Measurements from ENCODE around the gene LIPC.

DNA sequence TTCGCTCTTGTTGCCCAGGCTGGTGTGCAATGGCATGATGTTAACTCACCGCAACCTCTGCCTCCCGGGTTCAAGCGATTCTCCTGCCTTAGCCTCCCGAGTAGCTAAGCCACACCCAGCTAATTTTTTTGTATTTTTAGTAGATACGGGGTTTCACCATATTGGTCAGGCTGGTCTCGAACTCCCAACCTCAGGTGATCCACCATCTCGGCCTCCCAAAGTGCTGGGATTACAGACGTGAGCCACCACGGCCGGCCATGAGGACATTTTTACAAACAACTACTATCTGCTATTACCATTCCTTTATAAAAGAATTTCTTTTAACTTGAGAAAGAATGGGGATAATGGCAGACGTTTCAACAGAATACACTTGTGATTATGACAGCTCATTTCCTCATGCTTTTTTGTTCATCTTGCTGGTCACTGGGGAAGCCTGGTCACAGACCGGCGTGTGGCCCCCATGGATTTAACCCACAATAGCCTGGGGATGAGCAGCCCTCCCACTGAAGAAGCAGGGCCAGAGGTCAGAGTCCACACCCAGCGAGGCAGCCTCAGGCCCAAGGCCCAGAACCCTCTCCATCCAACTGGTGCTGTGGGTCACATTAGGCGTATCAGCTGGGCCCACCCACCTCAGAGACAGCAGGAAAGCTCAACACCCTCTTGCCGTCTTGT lies 112.0 kb downstream of the LIPC start:
- TF ChIP-seq, protein P1, sequence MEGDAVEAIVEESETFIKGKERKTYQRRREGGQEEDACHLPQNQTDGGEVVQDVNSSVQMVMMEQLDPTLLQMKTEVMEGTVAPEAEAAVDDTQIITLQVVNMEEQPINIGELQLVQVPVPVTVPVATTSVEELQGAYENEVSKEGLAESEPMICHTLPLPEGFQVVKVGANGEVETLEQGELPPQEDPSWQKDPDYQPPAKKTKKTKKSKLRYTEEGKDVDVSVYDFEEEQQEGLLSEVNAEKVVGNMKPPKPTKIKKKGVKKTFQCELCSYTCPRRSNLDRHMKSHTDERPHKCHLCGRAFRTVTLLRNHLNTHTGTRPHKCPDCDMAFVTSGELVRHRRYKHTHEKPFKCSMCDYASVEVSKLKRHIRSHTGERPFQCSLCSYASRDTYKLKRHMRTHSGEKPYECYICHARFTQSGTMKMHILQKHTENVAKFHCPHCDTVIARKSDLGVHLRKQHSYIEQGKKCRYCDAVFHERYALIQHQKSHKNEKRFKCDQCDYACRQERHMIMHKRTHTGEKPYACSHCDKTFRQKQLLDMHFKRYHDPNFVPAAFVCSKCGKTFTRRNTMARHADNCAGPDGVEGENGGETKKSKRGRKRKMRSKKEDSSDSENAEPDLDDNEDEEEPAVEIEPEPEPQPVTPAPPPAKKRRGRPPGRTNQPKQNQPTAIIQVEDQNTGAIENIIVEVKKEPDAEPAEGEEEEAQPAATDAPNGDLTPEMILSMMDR (IDR thresholded peaks at IDR 0.05), result no peak
- no peak for TF ChIP-seq POLR2A (IDR thresholded peaks at IDR 0.05)
